Frontal cortex (tissue), 4 donors: ENCODE results near the gene STK32A. TPM values are rescaled to one million over a fixed set of nuclear protein-coding genes. Genes with fewer than 3 reads are reported as not detected.

Source experiments
- DNase-seq, 2 donors: peaks; one replicate each; pipeline ENCODE4 v3.0.0; 2012; ENCODE audit warnings: low spot score in 2 of 2
- FAIRE-seq: peaks from 2 replicates; lab custom pipeline; 2012; peaks lifted over from hg19 to GRCh38; lab: Jason Lieb, UNC
- total RNA-seq: library from RNA; depleted of rRNA; stranded (reverse); fragments of >200 nt; gene quantifications from one replicate; pipeline ENCODE4 v1.2.3, GENCODE V29; 2014
- donor health status: control.
- donor health status: control.
- donor health status: control.

STK32A gene
- total RNA-seq, 1 donor from 2014 or later = 4.1 TPM

DNA sequence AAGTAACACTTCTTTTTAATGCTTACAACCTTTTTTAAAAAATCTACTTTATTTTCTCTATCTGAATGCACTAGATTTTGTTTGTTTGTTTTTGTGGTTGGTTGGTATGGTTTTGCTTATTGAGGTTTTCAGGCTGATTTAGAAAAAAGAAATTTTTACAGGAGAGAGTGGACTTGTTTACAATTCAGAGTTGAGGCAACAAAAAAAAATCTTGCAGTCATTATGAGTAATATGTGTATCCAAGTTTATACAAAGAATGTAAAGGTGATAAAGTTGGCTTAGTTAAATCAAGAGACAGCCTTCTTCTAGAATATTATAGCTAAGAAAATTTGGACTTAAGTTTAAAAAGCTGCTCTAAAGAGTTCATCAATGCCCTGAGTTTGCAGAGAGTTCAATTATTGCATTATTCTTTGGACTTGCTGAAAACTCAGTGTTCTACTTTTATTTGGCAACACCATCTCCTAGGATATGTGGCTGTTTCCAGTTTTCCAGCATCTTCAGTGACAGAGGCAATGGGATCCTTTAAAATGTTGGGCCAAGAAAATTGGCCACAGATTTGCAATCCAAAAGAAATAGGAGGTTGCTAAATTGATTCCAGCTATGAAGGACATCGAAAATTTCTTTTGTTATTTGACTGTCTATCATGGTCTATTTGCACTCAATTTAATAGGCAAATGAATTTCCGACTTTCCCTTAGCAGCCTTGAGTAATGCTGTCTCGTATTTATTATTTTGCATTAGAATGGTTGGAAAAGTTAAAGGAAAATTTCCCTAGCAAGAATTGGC lies 10.7 kb downstream of the STK32A start:
- DNase-seq = no peak
- FAIRE-seq = no peak

GRCh38 chr5:147248561-147248960 lies 13.7 kb downstream of the STK32A start:
- FAIRE-seq = no peak
- no peak for DNase-seq

DNA sequence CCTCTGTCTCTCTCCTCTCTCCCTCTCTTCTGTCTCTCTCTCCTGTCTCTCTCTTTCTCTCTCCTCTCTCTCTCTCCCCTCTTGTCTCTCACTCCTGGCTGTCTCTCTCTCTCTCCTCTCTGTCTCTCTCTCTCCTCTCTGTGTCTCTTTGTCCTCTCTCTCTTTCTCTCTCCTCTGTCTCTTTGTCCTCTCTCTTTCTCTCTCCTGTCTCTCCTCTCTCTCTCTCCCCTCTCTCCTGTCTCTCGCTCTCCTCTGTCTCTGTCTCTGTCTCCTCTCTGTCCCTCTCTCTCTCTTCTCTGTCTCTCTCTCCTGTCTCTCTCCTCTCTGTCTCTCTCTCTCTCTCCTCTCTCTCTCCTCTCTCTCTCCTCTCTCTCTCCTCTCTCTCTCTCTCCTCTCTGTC lies 25.0 kb downstream of the STK32A start:
- FAIRE-seq = no peak
- DNase-seq = no peak

DNA sequence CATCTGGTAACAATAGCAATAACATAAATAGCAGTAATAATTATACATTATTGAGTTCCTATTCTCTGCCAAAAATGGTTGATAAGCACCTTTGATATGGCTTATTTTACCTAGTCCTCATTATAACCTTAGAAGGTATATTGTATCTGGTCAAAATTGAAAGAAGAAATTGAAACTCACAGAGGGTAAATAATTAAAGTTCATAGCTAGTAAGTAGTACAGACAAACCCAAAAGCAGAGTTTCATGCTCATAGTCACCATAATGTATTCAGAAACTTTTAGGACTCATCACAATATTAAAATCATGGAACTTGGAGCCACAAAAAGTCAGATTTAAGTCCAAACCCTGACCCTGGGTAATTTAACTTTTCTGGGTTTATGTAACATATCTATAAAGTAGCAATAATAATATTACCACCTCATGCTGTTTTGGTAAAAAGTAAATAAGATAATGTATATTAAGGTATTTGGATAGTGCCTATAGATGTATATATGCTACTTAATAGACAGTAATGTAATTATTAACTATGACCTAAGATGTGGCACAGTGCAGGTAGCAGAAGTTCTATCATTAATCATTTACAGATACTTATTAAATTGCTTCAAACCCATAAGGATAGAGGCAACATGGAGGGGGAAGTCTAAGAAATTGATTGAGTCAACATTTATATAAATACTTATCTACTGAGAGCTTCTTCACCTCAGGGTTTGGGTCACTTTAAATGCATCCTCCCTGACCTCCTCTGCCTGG lies 32.4 kb downstream of the STK32A start:
- FAIRE-seq (no peak), DNase-seq (no peak)

GRCh38 chr5:147276497-147276896 lies 41.7 kb downstream of the STK32A start:
- no peak for DNase-seq
- no peak for FAIRE-seq

DNA sequence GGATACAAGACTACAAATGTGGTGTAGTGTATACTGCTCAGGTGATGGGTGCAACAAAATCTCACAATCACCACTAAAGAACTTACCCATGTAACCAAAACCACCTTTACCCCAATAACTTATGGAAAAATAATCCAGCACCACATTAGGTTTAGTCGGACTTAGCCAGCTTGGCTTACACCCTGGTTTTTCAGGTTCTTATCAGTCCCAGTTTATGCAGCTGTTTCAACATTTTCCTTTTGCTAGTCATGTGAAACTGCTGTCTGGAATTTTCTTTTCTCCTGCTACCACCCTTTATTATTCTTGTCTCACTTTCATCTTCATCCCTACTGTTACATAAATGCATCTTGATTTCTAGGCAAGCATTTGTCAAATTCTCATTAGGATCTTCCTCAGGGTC lies 51.5 kb downstream of the STK32A start:
- FAIRE-seq (no peak), DNase-seq (no peak)

DNA sequence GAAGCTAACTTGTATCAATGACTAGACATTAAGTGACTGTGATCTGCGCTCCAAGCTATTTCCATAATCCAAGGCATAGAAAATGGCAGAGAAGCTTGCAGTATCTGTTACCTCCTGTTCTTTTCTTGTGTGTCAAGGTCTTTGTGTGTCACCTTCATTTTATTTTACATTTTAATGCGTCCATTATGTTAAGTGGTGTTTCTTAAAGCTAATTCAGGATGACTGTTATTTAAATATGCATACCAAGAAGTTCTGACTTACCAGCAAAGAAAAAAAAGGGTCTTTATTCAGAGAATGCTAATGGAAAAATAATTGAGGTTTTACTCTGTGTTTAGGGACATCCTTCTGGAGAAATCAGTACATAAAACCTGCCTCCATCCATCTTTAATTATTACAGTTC lies 52.3 kb downstream of the STK32A start:
- FAIRE-seq (no peak), DNase-seq (no peak)

DNA sequence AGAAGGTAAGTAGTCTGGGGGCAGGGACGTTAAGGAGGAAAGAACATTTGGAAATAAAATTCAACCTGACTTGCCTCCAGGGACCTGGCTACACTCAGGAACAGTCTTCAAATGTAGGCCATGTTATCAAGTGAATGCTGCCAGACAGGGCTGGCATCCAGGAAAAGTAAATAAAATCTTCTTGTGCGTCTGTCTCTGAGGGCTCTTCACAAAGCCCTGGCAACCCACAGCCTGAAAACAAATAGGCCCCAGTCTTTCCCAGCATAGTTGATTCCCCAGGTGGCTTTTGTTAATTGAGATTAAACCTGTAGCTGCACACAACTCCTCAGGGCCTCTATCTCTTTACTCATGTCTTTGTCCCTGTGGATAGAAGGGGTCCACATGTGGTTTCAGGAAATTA lies 55.4 kb downstream of the STK32A start:
- FAIRE-seq (no peak), DNase-seq (no peak)

DNA sequence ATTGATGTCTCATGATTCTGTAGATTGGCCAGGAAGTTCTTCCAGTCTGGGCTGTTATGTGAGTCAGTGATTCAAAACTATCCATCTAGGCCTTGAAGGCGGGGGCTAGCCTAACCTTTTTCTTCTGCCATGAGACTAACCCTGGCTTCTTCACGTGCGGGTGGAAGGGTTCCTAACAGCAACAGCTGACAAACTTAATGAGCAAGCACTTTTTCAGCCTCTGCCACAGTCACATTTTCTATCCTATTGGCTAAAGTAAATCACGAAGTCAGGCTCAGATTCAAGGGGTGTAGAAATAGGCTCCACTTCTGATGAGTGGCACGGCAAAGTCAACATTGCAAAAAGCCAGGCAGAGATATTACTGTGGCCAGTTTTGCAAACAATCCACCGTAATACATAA lies 68.4 kb downstream of the STK32A start:
- no peak for FAIRE-seq
- DNase-seq = no peak

GRCh38 chr5:147303976-147304375 lies 69.2 kb downstream of the STK32A start:
- FAIRE-seq (no peak), DNase-seq (no peak)

GRCh38 chr5:147305147-147305546 lies 70.3 kb downstream of the STK32A start:
- FAIRE-seq (no peak), DNase-seq (no peak)

DNA sequence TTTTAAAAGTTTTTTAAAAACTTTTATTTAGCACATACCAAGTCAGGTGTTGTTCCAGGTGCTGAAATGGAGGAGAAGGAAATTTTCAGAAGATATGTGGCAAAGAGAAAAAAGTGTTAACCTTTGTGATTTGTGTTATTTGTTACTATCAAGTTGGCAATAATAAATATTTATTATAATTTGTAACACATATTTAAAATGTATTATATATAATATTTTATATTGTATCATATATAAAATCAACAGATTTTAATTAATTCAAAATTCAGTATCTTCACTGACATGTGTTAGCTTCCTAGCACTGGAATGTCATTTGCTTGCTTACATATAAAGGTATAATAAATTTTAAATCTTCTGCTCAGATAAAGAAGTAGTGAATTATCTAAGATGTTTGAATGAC lies 71.5 kb downstream of the STK32A start:
- peak; percentile 69 for FAIRE-seq

DNA sequence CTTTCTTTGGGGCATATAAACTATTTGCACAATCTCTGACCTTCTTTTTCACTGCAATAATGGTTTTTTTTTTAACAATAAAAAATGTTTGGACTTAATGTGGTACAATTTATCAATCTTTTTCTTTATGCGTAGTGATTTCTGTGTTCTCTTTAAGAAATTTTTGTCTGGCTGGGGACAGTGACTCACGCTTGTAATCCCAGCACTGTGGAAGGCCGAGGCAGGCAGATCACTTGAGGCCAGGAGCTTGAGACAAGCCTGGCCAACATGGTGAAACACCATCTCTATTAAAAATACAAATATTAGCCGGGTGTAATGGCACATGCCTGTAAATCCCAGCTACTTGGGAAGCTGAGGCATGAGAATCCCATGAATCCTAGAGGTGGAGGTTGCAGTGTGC lies 72.3 kb downstream of the STK32A start:
- FAIRE-seq = no peak
- no peak for DNase-seq

More for the DNA sequence above, 71.5 kb downstream of the STK32A start:
- DNase-seq = no peak

DNA sequence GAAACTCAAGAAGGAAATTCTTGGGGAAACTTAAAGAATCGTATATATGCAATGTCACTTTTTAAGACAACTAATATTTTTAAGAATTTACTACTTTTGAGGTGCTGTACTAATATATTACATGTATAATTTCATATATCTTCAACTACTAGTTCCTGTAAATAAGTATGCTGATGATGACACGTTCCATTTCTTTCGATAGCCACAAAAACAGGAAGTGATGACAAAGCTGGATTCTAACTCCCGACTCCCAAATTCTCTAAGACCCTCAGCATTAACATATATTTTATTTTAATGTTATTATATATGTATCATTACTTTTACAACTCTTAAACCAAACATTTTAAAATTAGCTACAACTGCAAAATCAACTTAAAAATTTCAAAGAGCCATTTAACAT lies 74.8 kb downstream of the STK32A start:
- DNase-seq = no peak
- FAIRE-seq = no peak

- DNase-seq = peak in 1 of 2 donors; percentile 4
- no peak for FAIRE-seq
Observed at GRCh38 chr5:147310059-147310704, 75.4 kb downstream of the STK32A start.

DNA sequence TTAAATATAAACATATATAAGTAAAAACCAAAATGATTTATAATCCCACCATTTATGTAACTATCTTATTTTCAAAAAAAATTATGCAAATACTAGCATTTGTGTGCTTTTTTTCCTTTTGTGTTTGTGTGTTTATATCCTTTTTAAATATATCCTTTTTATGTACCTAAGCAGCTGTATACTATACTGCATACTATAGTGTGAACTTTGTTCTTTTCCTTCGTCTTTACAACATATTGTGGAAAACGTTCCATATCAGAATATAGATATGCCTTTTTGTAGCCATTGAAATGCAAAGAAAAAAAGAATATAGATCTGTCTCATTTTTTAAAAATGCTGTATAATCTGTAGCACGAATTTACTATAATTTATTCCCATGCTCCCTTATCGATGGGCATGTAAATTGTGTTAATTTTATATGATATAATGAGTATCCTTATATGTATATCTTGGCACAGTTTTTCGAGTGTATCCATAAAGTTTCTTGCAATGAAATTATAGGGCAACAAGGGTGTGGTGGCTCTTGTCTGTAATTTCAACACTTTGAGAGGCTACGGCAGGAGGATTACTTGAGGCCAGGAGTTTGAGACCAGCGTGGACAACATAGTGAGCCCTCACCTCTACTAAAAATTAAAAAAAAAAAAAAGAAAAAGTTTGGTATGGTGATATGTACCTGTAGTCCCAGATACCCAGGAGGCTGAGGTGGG lies 83.3 kb downstream of the STK32A start:
- FAIRE-seq (peak; percentile 31), DNase-seq (no peak)

DNA sequence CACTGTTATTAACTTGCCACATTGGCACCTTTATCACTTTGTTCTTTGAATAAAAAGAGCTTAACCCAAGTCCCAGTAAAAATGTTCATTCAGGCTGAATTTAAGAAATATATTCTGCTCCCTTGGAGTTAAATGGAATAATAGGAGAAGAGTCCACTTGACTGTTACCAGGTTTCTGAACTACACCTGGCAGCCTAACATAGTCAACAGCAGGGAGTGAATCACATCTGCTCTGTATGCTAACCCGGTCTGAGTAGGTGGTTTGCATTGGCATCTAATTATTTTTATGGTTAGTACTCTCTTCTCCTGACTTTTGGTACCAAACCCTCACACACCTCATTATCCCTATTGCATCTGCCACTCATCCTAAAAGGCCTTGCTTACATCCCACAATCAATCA lies 86.7 kb downstream of the STK32A start:
- no peak for FAIRE-seq
- DNase-seq = no peak

- no peak for DNase-seq
- FAIRE-seq = no peak
Observed at GRCh38 chr5:147327421-147327820, 92.6 kb downstream of the STK32A start.

DNA sequence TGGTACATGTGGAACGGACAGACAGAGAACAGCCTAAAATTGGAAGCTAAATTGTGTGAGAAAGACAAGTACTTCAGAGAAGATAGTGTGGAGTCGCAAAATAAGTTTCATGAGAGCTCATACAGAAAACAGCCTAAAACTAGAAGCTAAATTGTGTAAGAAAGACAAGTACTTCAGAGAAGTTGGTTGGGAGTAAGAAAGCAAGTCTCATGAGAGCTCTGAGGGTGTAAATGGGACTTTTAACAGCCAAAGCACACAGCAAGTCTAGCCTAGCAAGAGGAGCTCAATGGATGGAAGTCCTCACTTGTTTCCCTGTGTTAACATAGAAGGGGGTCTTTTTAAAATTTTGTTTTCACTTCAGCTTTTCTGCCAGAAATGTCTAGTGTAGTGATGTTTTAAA lies 93.1 kb downstream of the STK32A start:
- FAIRE-seq (no peak), DNase-seq (no peak)

DNA sequence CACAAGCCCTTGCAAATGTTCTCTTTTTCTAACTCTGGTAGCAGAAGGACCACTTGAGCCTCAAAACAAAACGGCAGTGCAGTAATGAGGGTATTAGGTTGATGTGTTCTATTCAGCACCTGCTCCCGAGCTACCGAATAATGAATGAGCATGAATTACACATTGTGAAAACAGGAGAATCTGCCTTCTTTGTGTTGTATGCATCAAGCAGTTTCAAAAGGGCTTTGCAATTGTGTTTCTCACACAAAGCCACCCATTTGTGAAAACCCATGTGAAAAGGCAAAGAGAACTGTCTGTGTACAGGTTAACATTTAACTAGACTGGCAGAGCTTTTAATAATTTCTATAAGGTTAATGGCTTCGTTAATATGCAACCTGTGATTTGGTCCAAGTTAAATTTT lies 97.8 kb downstream of the STK32A start:
- FAIRE-seq (no peak), DNase-seq (no peak)
